Fibroblast of lung (primary cell): ENCODE measurements around the gene LRRC9. TPM values are rescaled to one million over a fixed set of nuclear protein-coding genes. Genes with fewer than 3 reads are reported as not detected.

ENCODE experiments used
- DNase-seq, 2 donors: peaks; one replicate each; pipeline versions ENCODE4 v3.0.0 to v3.0.0-alpha.2; 2010; ENCODE audit warnings: low read depth in 2 of 2
- H2AFZ ChIP-seq: 2 replicates; pipeline ENCODE4 v1.5.1; 2012; ENCODE audit warnings: low read length, control low read depth, inconsistent platforms
- H3K27ac ChIP-seq: 2 replicates; pipeline ENCODE4 v1.5.1; 2011; ENCODE audit warnings: low read length, control low read depth; ENCODE audit not compliant: insufficient read depth
- H3K27me3 ChIP-seq: 2 replicates; pipeline ENCODE4 v1.5.1; 2011; ENCODE audit warnings: mild to moderate bottlenecking, low read length; ENCODE audit not compliant: control insufficient read depth, insufficient read depth
- H3K36me3 ChIP-seq: 2 replicates; pipeline ENCODE4 v1.5.1; 2011; ENCODE audit warnings: low read length; ENCODE audit not compliant: control insufficient read depth, insufficient read depth
- H3K4me1 ChIP-seq: 2 replicates; pipeline ENCODE4 v1.5.1; 2011; ENCODE audit warnings: low read length; ENCODE audit not compliant: control insufficient read depth, insufficient read depth; ENCODE audit errors: extremely low read depth
- H3K4me2 ChIP-seq: 2 replicates; pipeline ENCODE4 v1.5.1; 2011; ENCODE audit warnings: low read length, control low read depth; ENCODE audit not compliant: insufficient read depth; ENCODE audit errors: extremely low read depth
- H3K4me3 ChIP-seq, 4 experiments: fragments of 200-600 bp in 1 of 4; sonication (generic) in 1 of 4; replicated peaks in 1 of 4; 2 replicates each; pipeline ENCODE4 v1.5.1; 2011 to 2016; ENCODE audit warnings: low read length in 4 of 4, low read depth in 3 of 4, mild to moderate bottlenecking in 3 of 4, control low read depth in 2 of 4, inconsistent platforms in 1 of 4, mixed read lengths in 1 of 4; ENCODE audit not compliant: insufficient read depth in 1 of 4; ENCODE audit errors: control extremely low read depth in 1 of 4
- H3K79me2 ChIP-seq: 2 replicates; pipeline ENCODE4 v1.5.1; 2012; ENCODE audit warnings: mild to moderate bottlenecking, low read length, inconsistent platforms; ENCODE audit not compliant: control insufficient read depth, insufficient read depth
- H3K9ac ChIP-seq: 2 replicates; pipeline ENCODE4 v1.5.1; 2011; ENCODE audit warnings: mild to moderate bottlenecking, low read length, control low read depth; ENCODE audit not compliant: insufficient read depth
- H3K9me3 ChIP-seq: 2 replicates; pipeline ENCODE4 v1.5.1; 2012; ENCODE audit warnings: low read depth, low read length; ENCODE audit not compliant: control insufficient read depth, insufficient read depth
- H4K20me1 ChIP-seq: 2 replicates; pipeline ENCODE4 v1.5.1; 2011; ENCODE audit warnings: low read length; ENCODE audit not compliant: control insufficient read depth, insufficient read depth; ENCODE audit errors: extremely low read depth
- EZH2 ChIP-seq: IDR thresholded peaks from 2 replicates; pipeline ENCODE4 v1.5.1; 2012; ENCODE audit warnings: low read length, control low read depth, mild to moderate bottlenecking; ENCODE audit errors: missing control alignments
- polyA plus RNA-seq, 2 donors: library from polyadenylated mRNA; depleted of rRNA in 1 of 2; stranded (reverse) in 1 of 2; unstranded in 1 of 2; fragments of >200 nt; gene quantifications; 2 replicates each; pipeline ENCODE4 v1.2.1, GENCODE V29; 2011 to 2012; ENCODE audit warnings: missing spikeins in 1 of 2
- total RNA-seq: library from RNA; depleted of rRNA; stranded (reverse); fragments of >200 nt; gene quantifications from 2 replicates; pipeline ENCODE4 v1.2.1, GENCODE V29; 2014
- TF ChIP-seq, protein P1 (sequence below), 2 donors: IDR thresholded peaks in 1 of 2; conservative IDR thresholded peaks in 1 of 2; 1 replicate in 1 of 2; 2 replicates in 1 of 2; pipeline ENCODE4 v1.5.1; 2011 to 2012; ENCODE audit warnings: low read length in 2 of 2, control low read depth in 1 of 2, inconsistent platforms in 1 of 2, low read depth in 1 of 2, mild to moderate bottlenecking in 1 of 2

LRRC9 gene
- total and polyA plus RNA-seq, 2 donors (not counting 1 experiment from before 2014, with no cell fraction given): not detected

DNA sequence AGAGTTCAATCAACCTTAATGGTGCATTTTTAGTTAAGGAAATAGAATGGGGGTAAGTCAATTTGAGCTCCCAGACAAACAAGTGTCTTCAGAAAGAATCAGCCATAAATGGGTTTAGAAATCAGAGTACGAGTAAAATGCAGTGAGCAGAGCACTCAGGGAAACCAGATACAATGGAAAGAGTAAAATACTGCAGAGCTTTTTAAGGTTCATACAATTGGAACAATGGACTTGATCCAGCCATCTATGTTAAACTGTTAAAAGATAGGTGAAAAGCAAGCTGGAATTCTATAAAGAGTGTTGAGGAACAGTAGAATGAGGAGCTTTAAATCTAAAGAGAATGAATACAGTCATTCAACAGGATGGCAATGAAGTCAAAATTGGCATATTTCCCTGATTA, 147.9 kb downstream of the LRRC9 start:
- Histone ChIP-seq H3K79me2 (no peaks in the 10 kb centered on the region), H4K20me1 (no peaks in the 10 kb centered on the region), H2AFZ (no peak overlapping the region), H3K36me3 (no peaks in the 10 kb centered on the region), H3K9me3 (no peaks in the 10 kb centered on the region), H3K27ac (no peak overlapping the region), H3K27me3 (no peaks in the 10 kb centered on the region), H3K9ac (no peak overlapping the region), H3K4me2 (no peak overlapping the region), H3K4me3 (no peak overlapping the region), H3K4me1 (no peaks in the 10 kb centered on the region)
- DNase-seq: no peak
- TF ChIP-seq EZH2: no peak
- TF ChIP-seq, protein P1, sequence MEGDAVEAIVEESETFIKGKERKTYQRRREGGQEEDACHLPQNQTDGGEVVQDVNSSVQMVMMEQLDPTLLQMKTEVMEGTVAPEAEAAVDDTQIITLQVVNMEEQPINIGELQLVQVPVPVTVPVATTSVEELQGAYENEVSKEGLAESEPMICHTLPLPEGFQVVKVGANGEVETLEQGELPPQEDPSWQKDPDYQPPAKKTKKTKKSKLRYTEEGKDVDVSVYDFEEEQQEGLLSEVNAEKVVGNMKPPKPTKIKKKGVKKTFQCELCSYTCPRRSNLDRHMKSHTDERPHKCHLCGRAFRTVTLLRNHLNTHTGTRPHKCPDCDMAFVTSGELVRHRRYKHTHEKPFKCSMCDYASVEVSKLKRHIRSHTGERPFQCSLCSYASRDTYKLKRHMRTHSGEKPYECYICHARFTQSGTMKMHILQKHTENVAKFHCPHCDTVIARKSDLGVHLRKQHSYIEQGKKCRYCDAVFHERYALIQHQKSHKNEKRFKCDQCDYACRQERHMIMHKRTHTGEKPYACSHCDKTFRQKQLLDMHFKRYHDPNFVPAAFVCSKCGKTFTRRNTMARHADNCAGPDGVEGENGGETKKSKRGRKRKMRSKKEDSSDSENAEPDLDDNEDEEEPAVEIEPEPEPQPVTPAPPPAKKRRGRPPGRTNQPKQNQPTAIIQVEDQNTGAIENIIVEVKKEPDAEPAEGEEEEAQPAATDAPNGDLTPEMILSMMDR (conservative IDR thresholded peaks at IDR 0.05 in 1 of 2, IDR thresholded peaks at IDR 0.05 in 1 of 2; ENCODE audit: low read depth in 1 of 2, low read length in 2 of 2): no peak

DNA sequence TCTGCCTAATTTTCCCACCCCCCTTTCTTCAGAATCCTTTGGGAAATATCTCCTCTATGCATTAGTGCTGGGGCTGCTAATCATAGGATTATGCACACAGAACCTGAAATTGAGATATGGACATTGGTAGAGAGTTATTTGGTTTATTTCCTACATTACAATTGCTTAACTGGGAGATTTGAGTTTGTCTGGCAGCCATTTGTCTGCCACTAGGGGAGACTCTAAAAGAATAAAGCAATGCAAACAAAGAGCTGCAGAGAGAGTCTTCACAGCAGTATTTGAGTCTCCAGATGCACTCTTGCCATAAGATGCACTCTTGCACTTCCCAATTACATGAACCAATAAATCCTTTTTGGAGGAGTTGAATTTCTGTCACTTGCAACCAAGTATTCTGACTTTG, 159.8 kb downstream of the LRRC9 start:
- TF ChIP-seq, protein P1 (conservative IDR thresholded peaks at IDR 0.05 in 1 of 2, IDR thresholded peaks at IDR 0.05 in 1 of 2; ENCODE audit: low read depth in 1 of 2, low read length in 2 of 2): peak in 1 of 2 donors; percentile 16
- TF ChIP-seq EZH2: no peak

DNA sequence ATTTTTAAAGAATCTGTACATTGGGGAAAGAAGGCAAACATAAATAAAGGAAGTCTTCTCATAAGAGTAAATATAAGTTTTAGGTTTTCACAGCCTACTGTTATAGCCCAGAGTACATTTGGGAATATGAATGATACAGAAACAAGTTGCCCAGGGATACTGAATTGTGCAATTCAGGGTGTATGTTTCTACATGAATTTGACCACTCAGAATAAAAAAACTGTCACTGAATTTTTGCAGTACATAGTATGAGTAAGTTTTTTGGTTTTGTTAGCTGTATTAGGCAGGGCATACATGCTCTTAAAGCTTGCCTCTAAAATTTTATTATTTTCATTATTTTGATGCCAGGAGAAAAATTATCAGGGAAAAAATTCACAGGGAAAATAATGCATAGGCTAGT, 165.1 kb downstream of the LRRC9 start:
- H3K27ac ChIP-seq: no peak overlapping the region
- no peaks in the 10 kb centered on the region for H3K79me2 ChIP-seq
- H3K36me3 ChIP-seq: no peaks in the 10 kb centered on the region
- no peak overlapping the region for H3K4me2 ChIP-seq
- H3K4me3 ChIP-seq: no peak overlapping the region
- no peaks in the 10 kb centered on the region for H3K4me1 ChIP-seq
- no peaks in the 10 kb centered on the region for H4K20me1 ChIP-seq
- H3K9me3 ChIP-seq: no peaks in the 10 kb centered on the region
- TF ChIP-seq, protein P1 (conservative IDR thresholded peaks at IDR 0.05 in 1 of 2, IDR thresholded peaks at IDR 0.05 in 1 of 2; ENCODE audit: low read depth in 1 of 2, low read length in 2 of 2): no peak
- no peak for TF ChIP-seq EZH2
- peak in 1 of 2 donors; percentile 80 for DNase-seq
- H3K9ac ChIP-seq: no peak overlapping the region
- no peak overlapping the region for H2AFZ ChIP-seq
- H3K27me3 ChIP-seq: no peaks in the 10 kb centered on the region

More for the DNA sequence above, 159.8 kb downstream of the LRRC9 start:
- no peaks in the 10 kb centered on the region for H3K36me3 ChIP-seq
- no peaks in the 10 kb centered on the region for H3K27me3 ChIP-seq
- H3K4me3 ChIP-seq: no peak overlapping the region
- H3K4me1 ChIP-seq: no peaks in the 10 kb centered on the region
- no peaks in the 10 kb centered on the region for H4K20me1 ChIP-seq
- H3K9me3 ChIP-seq: no peaks in the 10 kb centered on the region
- H2AFZ ChIP-seq: no peak overlapping the region
- no peaks in the 10 kb centered on the region for H3K79me2 ChIP-seq
- no peak overlapping the region for H3K9ac ChIP-seq
- no peak overlapping the region for H3K27ac ChIP-seq
- DNase-seq: no peak
- no peak overlapping the region for H3K4me2 ChIP-seq
